K562 (cell line): ENCODE measurements around the gene GNAL. TPM values are rescaled to one million over a fixed set of nuclear protein-coding genes. Genes with fewer than 3 reads are reported as not detected.

Experiments used
- CHD1 ChIP-seq: fragments of 200-600 bp; sonication (generic); IDR thresholded peaks from one replicate; pipeline ENCODE4 v1.6.1; 2012; ENCODE audit warnings: mild to moderate bottlenecking, moderate library complexity, low read length, inconsistent platforms
- E2F5 ChIP-seq: sonication (generic); formaldehyde crosslinking; IDR thresholded peaks from 2 replicates; pipeline ENCODE4 v1.8.0; 2022; ENCODE audit warnings: mild to moderate bottlenecking, missing genetic modification reagents
- E2F6 ChIP-seq, 2 experiments: IDR thresholded peaks; 2 replicates each; pipeline ENCODE4 v1.6.1; 2011; ENCODE audit warnings: borderline replicate concordance in 1 of 2, control low read depth in 1 of 2, low read depth in 1 of 2, low read length in 1 of 2, mild to moderate bottlenecking in 1 of 2, mixed read lengths in 1 of 2, moderate library complexity in 1 of 2; ENCODE audit not compliant: insufficient read depth in 1 of 2, insufficient read length in 1 of 2, poor library complexity in 1 of 2, severe bottlenecking in 1 of 2; ENCODE audit errors: extremely low read depth in 1 of 2
- E2F8 ChIP-seq: fragments of 450-650 bp; IDR thresholded peaks from 2 replicates; pipeline ENCODE4 v1.7.1; 2018; ENCODE audit warnings: mild to moderate bottlenecking, low read depth; ENCODE audit not compliant: partially characterized antibody
- MYC ChIP-seq, 2 experiments: fragments of 250-450 bp in 1 of 2; sonication (Bioruptor Pico) in 1 of 2; IDR thresholded peaks; 2 replicates each; pipeline versions ENCODE4 v1.5.1 to v1.6.1; 2012 to 2021; ENCODE audit warnings: low read depth in 2 of 2, borderline replicate concordance in 1 of 2, improper control_type of control experiment in 1 of 2, low read length in 1 of 2, mild to moderate bottlenecking in 1 of 2, moderate library complexity in 1 of 2
- NR3C1 ChIP-seq: sonication (generic); formaldehyde crosslinking; IDR thresholded peaks from 2 replicates; pipeline ENCODE4 v1.8.1; 2022; ENCODE audit warnings: missing genetic modification reagents
- PCBP2 ChIP-seq: fragments of 200-400 bp; formaldehyde crosslinking; IDR thresholded peaks from 2 replicates; pipeline ENCODE4 v1.6.1; 2018; ENCODE audit warnings: low read length, low read depth, mild to moderate bottlenecking, moderate library complexity; ENCODE audit not compliant: poor library complexity, severe bottlenecking
- POLR2G ChIP-seq: fragments of 200-400 bp; formaldehyde crosslinking; IDR thresholded peaks from 2 replicates; pipeline ENCODE4 v1.6.1; 2017; ENCODE audit warnings: low read depth, mild to moderate bottlenecking, antibody characterized with exemption, low read length, moderate library complexity
- RNF219 ChIP-seq: fragments of 250-450 bp; sonication (Bioruptor Pico); IDR thresholded peaks from 2 replicates; pipeline ENCODE4 v1.5.0; 2022; ENCODE audit warnings: mild to moderate bottlenecking
- THAP12 ChIP-seq: fragments of 250-450 bp; sonication (Bioruptor Pico); IDR thresholded peaks from 2 replicates; pipeline ENCODE4 v1.9.0; 2021; ENCODE audit warnings: mild to moderate bottlenecking, inconsistent platforms
- USF2 ChIP-seq: sonication (generic); formaldehyde crosslinking; IDR thresholded peaks from 2 replicates; pipeline ENCODE4 v1.5.0; 2020; ENCODE audit warnings: missing genetic modification reagents
- ZNF197 ChIP-seq: fragments of 200-800 bp; sonication (Bioruptor generic); IDR thresholded peaks from 2 replicates; pipeline ENCODE4 v1.6.1; 2016; ENCODE audit warnings: low read depth, missing genetic modification characterization, missing compliant biosample characterization
- polyA plus RNA-seq, 8 experiments: library from polyadenylated mRNA; depleted of rRNA in 4 of 8; stranded (reverse) in 5 of 8; unstranded in 3 of 8; fragments of >200 nt; fragmentation: Nextera tagmentation in 2 of 8; fragmentation: Illumina TruSeq in 1 of 8; extraction: Ambion mirVana in 2 of 8; extraction: Trizol in 1 of 8; gene quantifications; 2 replicates each; pipeline versions ENCODE4 v1.2.1 to v1.2.3, GENCODE V29; 2011 to 2014; ENCODE audit warnings: inconsistent platforms in 1 of 8, missing spikeins in 1 of 8
- total RNA-seq, 7 experiments: library from RNA; depleted of rRNA in 6 of 7; stranded (reverse); fragments of >200 nt in 6 of 7; fragmentation: Illumina TruSeq in 2 of 7; extraction: Trizol in 2 of 7; gene quantifications; 2 replicates each; pipeline versions ENCODE4 v1.2.1 to v1.2.3, GENCODE V29; 2011 to 2021; ENCODE audit warnings: low replicate concordance in 1 of 7

Gene GNAL
- total and polyA plus RNA-seq, 9 of the 15 experiments (the other 6 are each of a cell fraction or from before 2014, with no cell fraction given), result under 0.01 to 0.10 (median 0.01) TPM; not detected in 5

- TF ChIP-seq MYC (IDR thresholded peaks at IDR 0.05; ENCODE audit: low read depth, low read length) (0 out of 2 replicates have a peak, but pooled peaks have one; percentile 3), MYC (CRISPR knock-in tag; IDR thresholded peaks at IDR 0.05; ENCODE audit: borderline replicate concordance, low read depth) (no peak), E2F5 (CRISPR knock-in tag) (no peak), THAP12 (no peak), USF2 (CRISPR knock-in tag) (no peak), RNF219 (CRISPR knock-in tag) (no peak), NR3C1 (CRISPR knock-in tag) (no peak), PCBP2 (no peak), ZNF197 (CRISPR knock-in tag) (no peak), POLR2G (no peak), E2F6 (IDR thresholded peaks at IDR 0.05; ENCODE audit: borderline replicate concordance in 1 of 2, extremely low read depth in 1 of 2, insufficient read depth in 1 of 2, insufficient read length in 1 of 2, low read depth in 1 of 2, low read length in 1 of 2, poor library complexity in 1 of 2, severe bottlenecking in 1 of 2) (peak in 1 of 2 experiments; percentile 31), E2F8 (no peak), CHD1 (no peak)
Observed at GRCh38 chr18:11857177-11857887, 168.3 kb downstream of the GNAL start (continued).
